K562 (cell line): ENCODE measurements around the gene C2. TPM values are rescaled to one million over a fixed set of nuclear protein-coding genes. Genes with fewer than 3 reads are reported as not detected.

ENCODE experiments used
- CREB1 ChIP-seq, 2 experiments: sonication (generic) in 1 of 2; formaldehyde crosslinking in 1 of 2; IDR thresholded peaks; 2 replicates each; pipeline versions ENCODE4 v1.6.1 to v1.8.0; 2012 to 2022; ENCODE audit warnings: inconsistent platforms in 1 of 2, mild to moderate bottlenecking in 1 of 2, missing genetic modification reagents in 1 of 2, moderate library complexity in 1 of 2
- ETS2 ChIP-seq: IDR thresholded peaks from 2 replicates; pipeline ENCODE4 v1.6.1; 2016; ENCODE audit warnings: borderline replicate concordance, missing genetic modification characterization, mild to moderate bottlenecking, moderate library complexity, missing compliant biosample characterization; ENCODE audit not compliant: poor library complexity, severe bottlenecking
- HLTF ChIP-seq: fragments of 450-650 bp; IDR thresholded peaks from 2 replicates; pipeline ENCODE4 v1.6.1; 2016
- KLF6 ChIP-seq: fragments of 250-450 bp; sonication (Bioruptor Pico); IDR thresholded peaks from 2 replicates; pipeline ENCODE4 v1.4.0; 2020; ENCODE audit warnings: mild to moderate bottlenecking, moderate library complexity, borderline replicate concordance
- NCOA4 ChIP-seq: fragments of 450-650 bp; IDR thresholded peaks from 2 replicates; pipeline ENCODE4 v1.6.1; 2018; ENCODE audit warnings: mild to moderate bottlenecking; ENCODE audit not compliant: partially characterized antibody
- NFE2L1 ChIP-seq: fragments of 450-650 bp; IDR thresholded peaks from 2 replicates; pipeline ENCODE4 v1.6.1; 2016; ENCODE audit warnings: missing genetic modification characterization, low read depth, mild to moderate bottlenecking, missing compliant biosample characterization, moderate library complexity, borderline replicate concordance
- PHB2 ChIP-seq: fragments of 450-650 bp; IDR thresholded peaks from 2 replicates; pipeline ENCODE4 v1.6.1; 2017; ENCODE audit warnings: low read depth
- RBM39 ChIP-seq: fragments of 200-400 bp; formaldehyde crosslinking; optimal IDR thresholded peaks from 2 replicates; pipeline ENCODE3; 2018; ENCODE audit warnings: low read depth, low read length
- SMAD4 ChIP-seq: fragments of 250-450 bp; sonication (Bioruptor Pico); conservative IDR thresholded peaks from 2 replicates; pipeline ENCODE4 v1.8.0; 2021; ENCODE audit warnings: inconsistent platforms, mild to moderate bottlenecking, moderate library complexity
- SMARCA4 ChIP-seq: fragments of 450-650 bp; IDR thresholded peaks from 2 replicates; pipeline ENCODE4 v1.6.1; 2016
- SNIP1 ChIP-seq: fragments of 450-650 bp; IDR thresholded peaks from 2 replicates; pipeline ENCODE4 v1.7.1; 2017; ENCODE audit warnings: low read depth, mild to moderate bottlenecking
- TAF9B ChIP-seq: fragments of 450-650 bp; IDR thresholded peaks from 2 replicates; pipeline ENCODE4 v1.6.1; 2018; ENCODE audit warnings: mild to moderate bottlenecking; ENCODE audit not compliant: partially characterized antibody
- TBL1XR1 ChIP-seq, 2 experiments: IDR thresholded peaks; 2 replicates each; pipeline ENCODE4 v1.6.1; 2012; ENCODE audit warnings: improper control_type of control experiment in 2 of 2, low read length in 2 of 2, mild to moderate bottlenecking in 1 of 2
- XRCC4 ChIP-seq: IDR thresholded peaks from one replicate; pipeline ENCODE4 v1.6.1; 2011; ENCODE audit not compliant: insufficient read depth, insufficient read length; ENCODE audit errors: extremely low read depth
- ZNF282 ChIP-seq: sonication (generic); formaldehyde crosslinking; IDR thresholded peaks from 2 replicates; pipeline ENCODE4 v1.8.1; 2023; ENCODE audit warnings: missing genetic modification reagents
- ZNF445 ChIP-seq: fragments of 250-450 bp; sonication (Bioruptor Pico); IDR thresholded peaks from 2 replicates; pipeline ENCODE4 v1.4.0; 2020; ENCODE audit warnings: low read depth, mild to moderate bottlenecking, moderate library complexity
- ZNF583 ChIP-seq: fragments of 250-450 bp; sonication (Bioruptor Pico); IDR thresholded peaks from 2 replicates; pipeline ENCODE4 v1.4.0; 2020
- ZNF699 ChIP-seq: fragments of 250-450 bp; sonication (Bioruptor Pico); IDR thresholded peaks from 2 replicates; pipeline ENCODE4 v1.8.0; 2021; ENCODE audit warnings: mild to moderate bottlenecking, moderate library complexity; ENCODE audit not compliant: insufficient replicate concordance
- ZNF75A ChIP-seq: fragments of 450-650 bp; formaldehyde crosslinking; IDR thresholded peaks from 2 replicates; pipeline ENCODE4 v1.4.0; 2020; ENCODE audit warnings: mild to moderate bottlenecking
- polyA plus RNA-seq, 8 experiments: library from polyadenylated mRNA; depleted of rRNA in 4 of 8; stranded (reverse) in 5 of 8; unstranded in 3 of 8; fragments of >200 nt; fragmentation: Nextera tagmentation in 2 of 8; fragmentation: Illumina TruSeq in 1 of 8; extraction: Ambion mirVana in 2 of 8; extraction: Trizol in 1 of 8; gene quantifications; 2 replicates each; pipeline versions ENCODE4 v1.2.1 to v1.2.3, GENCODE V29; 2011 to 2014; ENCODE audit warnings: inconsistent platforms in 1 of 8, missing spikeins in 1 of 8
- total RNA-seq, 7 experiments: library from RNA; depleted of rRNA in 6 of 7; stranded (reverse); fragments of >200 nt in 6 of 7; fragmentation: Illumina TruSeq in 2 of 7; extraction: Trizol in 2 of 7; gene quantifications; 2 replicates each; pipeline versions ENCODE4 v1.2.1 to v1.2.3, GENCODE V29; 2011 to 2021; ENCODE audit warnings: low replicate concordance in 1 of 7
- TF ChIP-seq, protein P1 (sequence below): sonication (generic); formaldehyde crosslinking; IDR thresholded peaks from 2 replicates; pipeline ENCODE4 v1.8.0; 2022; ENCODE audit warnings: missing genetic modification reagents, mild to moderate bottlenecking, borderline replicate concordance
- TF ChIP-seq, protein P2 (sequence below): fragments of 250-450 bp; sonication (Bioruptor Pico); IDR thresholded peaks from 2 replicates; pipeline ENCODE4 v1.8.0; 2022; ENCODE audit warnings: inconsistent platforms, mild to moderate bottlenecking, moderate library complexity, borderline replicate concordance
- TF ChIP-seq, protein P3 (sequence below): sonication (generic); formaldehyde crosslinking; IDR thresholded peaks from 2 replicates; pipeline ENCODE4 v1.5.0; 2020; ENCODE audit warnings: missing genetic modification reagents
- TF ChIP-seq, protein P4 (sequence below): fragments of 250-450 bp; sonication (Bioruptor Pico); IDR thresholded peaks from 2 replicates; pipeline ENCODE4 v1.4.0; 2020; ENCODE audit warnings: mild to moderate bottlenecking, moderate library complexity

Gene C2
- total and polyA plus RNA-seq, 9 of the 15 experiments (the other 6 are each of a cell fraction or from before 2014, with no cell fraction given): 0.05 to 1.1 (median 0.39) TPM; not detected in 1

DNA sequence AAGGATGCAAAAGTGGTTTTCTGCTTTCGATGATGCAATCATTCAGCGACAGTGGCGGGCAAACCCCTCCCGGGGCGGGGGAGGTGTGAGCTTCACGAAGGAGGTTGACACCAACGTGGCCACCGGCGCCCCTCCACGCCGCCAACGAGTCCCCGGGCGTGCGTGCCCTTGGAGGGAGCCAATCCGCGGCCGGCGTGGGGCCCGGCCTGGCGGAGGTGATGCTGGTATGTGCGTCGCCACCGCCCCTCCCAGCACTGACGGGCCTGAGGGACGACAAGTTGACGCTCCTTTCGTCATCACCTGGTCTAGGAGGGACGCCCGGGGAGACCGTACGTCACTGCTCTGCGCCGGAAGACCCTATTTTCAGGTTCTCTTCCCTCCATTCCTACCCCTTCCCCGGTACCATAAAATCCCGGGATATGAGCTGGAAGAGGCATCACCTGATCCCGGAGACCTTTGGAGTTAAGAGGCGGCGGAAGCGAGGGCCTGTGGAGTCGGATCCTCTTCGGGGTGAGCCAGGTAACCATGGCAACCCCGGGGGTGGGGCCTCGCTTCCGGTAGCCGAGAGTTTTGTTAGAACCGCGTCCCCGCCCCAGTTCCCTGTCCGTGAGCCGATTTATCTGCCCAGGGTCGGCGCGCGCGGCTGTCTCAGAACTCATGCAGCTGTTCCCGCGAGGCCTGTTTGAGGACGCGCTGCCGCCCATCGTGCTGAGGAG, 44.6 kb downstream of the C2 start, which contains the start of gene DXO (continued):
- peak; percentile 83; the same call in 1 of the 2 replicates for TF ChIP-seq ZNF445 (CRISPR knock-in tag)
- TF ChIP-seq, protein P1, sequence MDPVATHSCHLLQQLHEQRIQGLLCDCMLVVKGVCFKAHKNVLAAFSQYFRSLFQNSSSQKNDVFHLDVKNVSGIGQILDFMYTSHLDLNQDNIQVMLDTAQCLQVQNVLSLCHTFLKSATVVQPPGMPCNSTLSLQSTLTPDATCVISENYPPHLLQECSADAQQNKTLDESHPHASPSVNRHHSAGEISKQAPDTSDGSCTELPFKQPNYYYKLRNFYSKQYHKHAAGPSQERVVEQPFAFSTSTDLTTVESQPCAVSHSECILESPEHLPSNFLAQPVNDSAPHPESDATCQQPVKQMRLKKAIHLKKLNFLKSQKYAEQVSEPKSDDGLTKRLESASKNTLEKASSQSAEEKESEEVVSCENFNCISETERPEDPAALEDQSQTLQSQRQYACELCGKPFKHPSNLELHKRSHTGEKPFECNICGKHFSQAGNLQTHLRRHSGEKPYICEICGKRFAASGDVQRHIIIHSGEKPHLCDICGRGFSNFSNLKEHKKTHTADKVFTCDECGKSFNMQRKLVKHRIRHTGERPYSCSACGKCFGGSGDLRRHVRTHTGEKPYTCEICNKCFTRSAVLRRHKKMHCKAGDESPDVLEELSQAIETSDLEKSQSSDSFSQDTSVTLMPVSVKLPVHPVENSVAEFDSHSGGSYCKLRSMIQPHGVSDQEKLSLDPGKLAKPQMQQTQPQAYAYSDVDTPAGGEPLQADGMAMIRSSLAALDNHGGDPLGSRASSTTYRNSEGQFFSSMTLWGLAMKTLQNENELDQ: no peak
- TF ChIP-seq PHB2: no peak
- TF ChIP-seq SMAD4 (CRISPR knock-in tag): peak; percentile 95
- peak; percentile 80; the same call in 1 of the 2 replicates for TF ChIP-seq HLTF
- no peak; the same call in 1 of the 2 replicates for TF ChIP-seq ZNF75A
- peak; percentile 82 for TF ChIP-seq RBM39
- TF ChIP-seq SNIP1: no peak
- TF ChIP-seq, protein P2, sequence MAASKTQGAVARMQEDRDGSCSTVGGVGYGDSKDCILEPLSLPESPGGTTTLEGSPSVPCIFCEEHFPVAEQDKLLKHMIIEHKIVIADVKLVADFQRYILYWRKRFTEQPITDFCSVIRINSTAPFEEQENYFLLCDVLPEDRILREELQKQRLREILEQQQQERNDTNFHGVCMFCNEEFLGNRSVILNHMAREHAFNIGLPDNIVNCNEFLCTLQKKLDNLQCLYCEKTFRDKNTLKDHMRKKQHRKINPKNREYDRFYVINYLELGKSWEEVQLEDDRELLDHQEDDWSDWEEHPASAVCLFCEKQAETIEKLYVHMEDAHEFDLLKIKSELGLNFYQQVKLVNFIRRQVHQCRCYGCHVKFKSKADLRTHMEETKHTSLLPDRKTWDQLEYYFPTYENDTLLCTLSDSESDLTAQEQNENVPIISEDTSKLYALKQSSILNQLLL (CRISPR knock-in tag): no peak
- TF ChIP-seq SMARCA4: peak; percentile 54
- TF ChIP-seq, protein P3, sequence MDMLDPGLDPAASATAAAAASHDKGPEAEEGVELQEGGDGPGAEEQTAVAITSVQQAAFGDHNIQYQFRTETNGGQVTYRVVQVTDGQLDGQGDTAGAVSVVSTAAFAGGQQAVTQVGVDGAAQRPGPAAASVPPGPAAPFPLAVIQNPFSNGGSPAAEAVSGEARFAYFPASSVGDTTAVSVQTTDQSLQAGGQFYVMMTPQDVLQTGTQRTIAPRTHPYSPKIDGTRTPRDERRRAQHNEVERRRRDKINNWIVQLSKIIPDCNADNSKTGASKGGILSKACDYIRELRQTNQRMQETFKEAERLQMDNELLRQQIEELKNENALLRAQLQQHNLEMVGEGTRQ (CRISPR knock-in tag): no peak
- peak in 1 of 2 experiments; percentile 90; a peak in 2 of 4 replicates for TF ChIP-seq TBL1XR1 (IDR thresholded peaks at IDR 0.05; ENCODE audit: low read length in 2 of 2)
- peak; percentile 55 for TF ChIP-seq TAF9B
- no peak for TF ChIP-seq NCOA4
- TF ChIP-seq CREB1 (IDR thresholded peaks at IDR 0.05): peak; percentile 99
- TF ChIP-seq CREB1 (CRISPR knock-in tag; IDR thresholded peaks at IDR 0.05): peak; percentile 100
- TF ChIP-seq NFE2L1 (tag): no peak
- TF ChIP-seq, protein P4, sequence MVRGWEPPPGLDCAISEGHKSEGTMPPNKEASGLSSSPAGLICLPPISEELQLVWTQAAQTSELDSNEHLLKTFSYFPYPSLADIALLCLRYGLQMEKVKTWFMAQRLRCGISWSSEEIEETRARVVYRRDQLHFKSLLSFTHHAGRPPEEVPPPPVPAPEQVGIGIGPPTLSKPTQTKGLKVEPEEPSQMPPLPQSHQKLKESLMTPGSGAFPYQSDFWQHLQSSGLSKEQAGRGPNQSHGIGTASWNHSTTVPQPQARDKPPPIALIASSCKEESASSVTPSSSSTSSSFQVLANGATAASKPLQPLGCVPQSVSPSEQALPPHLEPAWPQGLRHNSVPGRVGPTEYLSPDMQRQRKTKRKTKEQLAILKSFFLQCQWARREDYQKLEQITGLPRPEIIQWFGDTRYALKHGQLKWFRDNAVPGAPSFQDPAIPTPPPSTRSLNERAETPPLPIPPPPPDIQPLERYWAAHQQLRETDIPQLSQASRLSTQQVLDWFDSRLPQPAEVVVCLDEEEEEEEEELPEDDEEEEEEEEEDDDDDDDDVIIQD (CRISPR knock-in tag): no peak
- TF ChIP-seq ZNF583 (CRISPR knock-in tag): peak; percentile 18
- TF ChIP-seq ZNF282: no peak
- peak; percentile 51 for TF ChIP-seq KLF6 (CRISPR knock-in tag)
- TF ChIP-seq XRCC4: no peak
- no peak for TF ChIP-seq ZNF699 (CRISPR knock-in tag)
- no peak for TF ChIP-seq ETS2 (tag)
